CD14-positive monocyte (primary cell): Measurements from ENCODE around the gene SOHLH2. TPM values are rescaled to one million over a fixed set of nuclear protein-coding genes. Genes with fewer than 3 reads are reported as not detected.

Source experiments
- DNase-seq, 3 donors: peaks; one replicate each; pipeline ENCODE4 v3.0.0-alpha.2; 2011 to 2022
- H2AFZ ChIP-seq: 2 replicates; pipeline ENCODE4 v1.6.0; 2012; ENCODE audit warnings: mild to moderate bottlenecking, low read depth, low read length, inconsistent platforms; ENCODE audit not compliant: insufficient read depth, poor library complexity, severe bottlenecking
- H3K27ac ChIP-seq, 2 donors: 1 replicate in 1 of 2; 2 replicates in 1 of 2; pipeline ENCODE4 v1.5.1; 2012 to 2013; ENCODE audit warnings: low read length in 2 of 2, control low read depth in 1 of 2, inconsistent platforms in 1 of 2, low read depth in 1 of 2, mild to moderate bottlenecking in 1 of 2
- H3K27me3 ChIP-seq, 2 donors: one replicate each; pipeline versions ENCODE4 v1.6.0 to v1.6.1; 2011 to 2013; ENCODE audit warnings: low read length in 2 of 2; ENCODE audit not compliant: control insufficient read depth in 2 of 2, insufficient read depth in 2 of 2
- H3K36me3 ChIP-seq, 2 donors: replicated peaks in 1 of 2; 1 replicate in 1 of 2; 2 replicates in 1 of 2; pipeline versions ENCODE4 v1.5.1 to v1.6.1; 2012 to 2013; ENCODE audit warnings: low read length in 2 of 2, control low read depth in 1 of 2, inconsistent platforms in 1 of 2, mild to moderate bottlenecking in 1 of 2; ENCODE audit not compliant: insufficient read depth in 2 of 2, control insufficient read depth in 1 of 2
- H3K4me1 ChIP-seq, 2 donors: 1 replicate in 1 of 2; 2 replicates in 1 of 2; pipeline versions ENCODE4 v1.5.1 to v1.6.1; 2012 to 2013; ENCODE audit warnings: low read length in 2 of 2, control low read depth in 1 of 2, inconsistent platforms in 1 of 2, mild to moderate bottlenecking in 1 of 2, moderate library complexity in 1 of 2; ENCODE audit not compliant: insufficient read depth in 2 of 2, control insufficient read depth in 1 of 2
- H3K4me2 ChIP-seq: replicated peaks from 2 replicates; pipeline ENCODE3; 2012; ENCODE audit warnings: low read length, moderate library complexity, mild to moderate bottlenecking; ENCODE audit not compliant: poor library complexity, severe bottlenecking; ENCODE audit errors: extremely low read depth
- H3K4me3 ChIP-seq, 3 experiments: fragments of 200-600 bp in 1 of 3; sonication (generic) in 1 of 3; replicated peaks in 1 of 3; 1 replicate in 2 of 3; 2 replicates in 1 of 3; pipeline ENCODE4 v1.5.1; 2011 to 2013; ENCODE audit warnings: low read length in 3 of 3, mild to moderate bottlenecking in 3 of 3, control low read depth in 2 of 3, low read depth in 2 of 3, inconsistent platforms in 1 of 3, moderate library complexity in 1 of 3
- H3K79me2 ChIP-seq: 2 replicates; pipeline ENCODE4 v1.6.0; 2012; ENCODE audit warnings: mild to moderate bottlenecking, control low read depth, inconsistent platforms, low read length, moderate library complexity; ENCODE audit not compliant: insufficient read depth
- H3K9ac ChIP-seq: 2 replicates; pipeline ENCODE4 v1.6.0; 2017; ENCODE audit warnings: low read length, mild to moderate bottlenecking; ENCODE audit not compliant: insufficient read depth, poor library complexity, severe bottlenecking
- H3K9me3 ChIP-seq, 2 donors: replicated peaks in 1 of 2; 1 replicate in 1 of 2; 2 replicates in 1 of 2; pipeline versions ENCODE4 v1.5.1 to v1.6.1; 2012 to 2013; ENCODE audit warnings: low read length in 2 of 2, control low read depth in 1 of 2; ENCODE audit not compliant: control insufficient read depth in 1 of 2, insufficient read depth in 1 of 2
- H4K20me1 ChIP-seq: 2 replicates; pipeline ENCODE4 v1.6.0; 2012; ENCODE audit warnings: mild to moderate bottlenecking, low read length, control low read depth, moderate library complexity; ENCODE audit not compliant: insufficient read depth
- H3K27ac Mint-ChIP-seq, 7 donors: one replicate each; pipeline ENCODE4 v1.8.0; 2020; ENCODE audit warnings: mild to moderate bottlenecking in 7 of 7, mixed read lengths in 7 of 7, moderate library complexity in 6 of 7, inconsistent platforms in 2 of 7
- H3K27me3 Mint-ChIP-seq, 3 donors: one replicate each; pipeline ENCODE4 v1.8.0; 2021 to 2022; ENCODE audit warnings: low read depth in 3 of 3, mild to moderate bottlenecking in 3 of 3, mixed read lengths in 3 of 3, moderate library complexity in 3 of 3, inconsistent platforms in 1 of 3
- H3K36me3 Mint-ChIP-seq, 2 donors: one replicate each; pipeline ENCODE4 v1.8.0; 2020; ENCODE audit warnings: mixed read lengths in 2 of 2, inconsistent platforms in 1 of 2, mild to moderate bottlenecking in 1 of 2
- H3K4me1 Mint-ChIP-seq: one replicate; pipeline ENCODE4 v1.8.0; 2020; ENCODE audit warnings: mild to moderate bottlenecking, mixed read lengths
- H3K4me3 Mint-ChIP-seq, 2 donors: one replicate each; pipeline ENCODE4 v1.8.0; 2020; ENCODE audit warnings: mild to moderate bottlenecking in 2 of 2, mixed read lengths in 2 of 2, moderate library complexity in 1 of 2
- H3K9me3 Mint-ChIP-seq, 7 donors: one replicate each; pipeline ENCODE4 v1.8.0; 2020 to 2022; ENCODE audit warnings: mixed read lengths in 7 of 7, mild to moderate bottlenecking in 6 of 7, moderate library complexity in 6 of 7, inconsistent platforms in 2 of 7
- WGBS: methylation state at CpG from one replicate; pipeline ENCODE4 v1.1.5; 2013; ENCODE audit warnings: missing lambda C conversion rate; ENCODE audit not compliant: insufficient coverage; 5-methylcytosine and 5-hydroxymethylcytosine counted together
- intact Hi-C, 2 donors: fragments of 100-400 bp; cut with micrococcal nuclease; formaldehyde crosslinking; loops; one replicate each; pipeline versions ENCODE4 v1.15.0 to v1.15.1; 2023
- polyA plus RNA-seq, 3 donors: library from polyadenylated mRNA; depleted of rRNA in 1 of 3; unstranded in 2 of 3; stranded (reverse) in 1 of 3; fragments of 300-500 nt in 2 of 3; fragments of >200 nt in 1 of 3; fragmentation: Illumina TruSeq in 2 of 3; gene quantifications; 1 replicate in 2 of 3; 2 replicates in 1 of 3; pipeline ENCODE4 v1.2.3, GENCODE V29; 2012 to 2021
- TF ChIP-seq, protein P1 (sequence below): fragments of 200-600 bp; IDR thresholded peaks from one replicate; pipeline ENCODE4 v1.8.0; 2022; ENCODE audit warnings: antibody characterized with exemption, mild to moderate bottlenecking

SOHLH2 gene
- polyA plus RNA-seq, 3 donors = not detected

DNA sequence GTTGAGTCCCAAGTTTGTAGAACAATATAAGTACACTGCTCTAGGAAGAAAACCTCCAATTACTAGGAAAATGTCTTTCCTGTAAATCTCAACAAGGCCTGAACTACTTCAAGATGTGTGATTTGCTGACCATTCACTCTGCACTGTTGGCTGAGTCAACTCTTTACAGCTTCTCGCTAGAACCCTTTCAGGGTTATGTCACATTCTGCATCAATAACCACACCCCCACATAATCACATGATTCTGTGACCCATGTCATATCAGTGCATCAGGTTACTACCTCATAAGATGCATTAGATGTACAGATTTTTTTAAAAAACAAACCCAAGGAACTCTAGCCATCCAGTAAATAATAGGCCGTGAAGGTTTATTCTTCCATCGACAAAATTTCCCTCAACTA lies 67.0 kb downstream of the SOHLH2 start:
- H3K27ac ChIP-seq = no peak overlapping the region
- H4K20me1 ChIP-seq = no peaks in the 10 kb centered on the region
- TF ChIP-seq, protein P1, sequence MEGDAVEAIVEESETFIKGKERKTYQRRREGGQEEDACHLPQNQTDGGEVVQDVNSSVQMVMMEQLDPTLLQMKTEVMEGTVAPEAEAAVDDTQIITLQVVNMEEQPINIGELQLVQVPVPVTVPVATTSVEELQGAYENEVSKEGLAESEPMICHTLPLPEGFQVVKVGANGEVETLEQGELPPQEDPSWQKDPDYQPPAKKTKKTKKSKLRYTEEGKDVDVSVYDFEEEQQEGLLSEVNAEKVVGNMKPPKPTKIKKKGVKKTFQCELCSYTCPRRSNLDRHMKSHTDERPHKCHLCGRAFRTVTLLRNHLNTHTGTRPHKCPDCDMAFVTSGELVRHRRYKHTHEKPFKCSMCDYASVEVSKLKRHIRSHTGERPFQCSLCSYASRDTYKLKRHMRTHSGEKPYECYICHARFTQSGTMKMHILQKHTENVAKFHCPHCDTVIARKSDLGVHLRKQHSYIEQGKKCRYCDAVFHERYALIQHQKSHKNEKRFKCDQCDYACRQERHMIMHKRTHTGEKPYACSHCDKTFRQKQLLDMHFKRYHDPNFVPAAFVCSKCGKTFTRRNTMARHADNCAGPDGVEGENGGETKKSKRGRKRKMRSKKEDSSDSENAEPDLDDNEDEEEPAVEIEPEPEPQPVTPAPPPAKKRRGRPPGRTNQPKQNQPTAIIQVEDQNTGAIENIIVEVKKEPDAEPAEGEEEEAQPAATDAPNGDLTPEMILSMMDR = no peak
- Mint-ChIP-seq H3K4me1 (no peaks in the 10 kb centered on the region), H3K9me3 (peaks cover 0 to 5% (median 1%) of the 10 kb centered on the region in 7 donors), H3K36me3 (no peaks in the 10 kb centered on the region), H3K27me3 (peaks cover 0 to 2% (median under 1%) of the 10 kb centered on the region in 3 donors), H3K27ac (no peak overlapping the region), H3K4me3 (no peak overlapping the region)
- no peaks in the 10 kb centered on the region for H3K27me3 ChIP-seq
- no peaks in the 10 kb centered on the region for H3K36me3 ChIP-seq
- no peaks in the 10 kb centered on the region for H3K9me3 ChIP-seq
- H3K4me1 ChIP-seq = no peaks in the 10 kb centered on the region
- no peak overlapping the region for H3K4me2 ChIP-seq
- H2AFZ ChIP-seq = no peak overlapping the region
- WGBS = 83% methylated on average over 1 of the region's 3 CpGs
- H3K4me3 ChIP-seq = no peak overlapping the region
- intact Hi-C loops = no loop called here
- no peak overlapping the region for H3K9ac ChIP-seq
- no peak for DNase-seq
- H3K79me2 ChIP-seq = no peaks in the 10 kb centered on the region

- Histone ChIP-seq H3K79me2 (no peaks in the 10 kb centered on the region), H3K4me1 (no peaks in the 10 kb centered on the region), H3K27me3 (no peaks in the 10 kb centered on the region), H3K4me3 (no peak overlapping the region), H3K4me2 (no peak overlapping the region), H3K27ac (no peak overlapping the region), H3K36me3 (no peaks in the 10 kb centered on the region), H3K9ac (no peak overlapping the region), H4K20me1 (no peaks in the 10 kb centered on the region), H2AFZ (no peak overlapping the region), H3K9me3 (no peaks in the 10 kb centered on the region)
- no peak for DNase-seq
- H3K27ac Mint-ChIP-seq = no peak overlapping the region
- intact Hi-C loops = no loop called here
- TF ChIP-seq, protein P1 = no peak
- 100% methylated on average over 1 of the region's 4 CpGs for WGBS
- peaks cover 0 to 5% (median 1%) of the 10 kb centered on the region in 7 donors for H3K9me3 Mint-ChIP-seq
- no peaks in the 10 kb centered on the region for H3K36me3 Mint-ChIP-seq
- H3K4me3 Mint-ChIP-seq = no peak overlapping the region
- no peaks in the 10 kb centered on the region for H3K4me1 Mint-ChIP-seq
- H3K27me3 Mint-ChIP-seq = peaks cover 0 to 2% (median 0%) of the 10 kb centered on the region in 3 donors
Observed at GRCh38 chr13:36146511-36147269, 67.7 kb downstream of the SOHLH2 start.
